HUES64 (cell line): ENCODE data around the gene RFTN1.

Source experiments
- H3K27ac ChIP-seq: 2 replicates; pipeline ENCODE4 v1.7.0; 2013; ENCODE audit warnings: low read depth, low read length, inconsistent platforms
- H3K27me3 ChIP-seq: 2 replicates; pipeline ENCODE4 v1.6.1; 2013; ENCODE audit warnings: mild to moderate bottlenecking, low read length; ENCODE audit not compliant: insufficient read depth
- H3K36me3 ChIP-seq: 2 replicates; pipeline ENCODE4 v1.6.1; 2013; ENCODE audit warnings: mild to moderate bottlenecking, low read length; ENCODE audit not compliant: insufficient read depth
- H3K4me1 ChIP-seq: 2 replicates; pipeline ENCODE4 v1.6.1; 2013; ENCODE audit warnings: mild to moderate bottlenecking, low read length, moderate library complexity; ENCODE audit not compliant: insufficient read depth
- H3K4me3 ChIP-seq: 2 replicates; pipeline ENCODE4 v1.5.1; 2013; ENCODE audit warnings: mild to moderate bottlenecking, low read length, moderate library complexity
- H3K9ac ChIP-seq: 2 replicates; pipeline ENCODE4 v1.6.1; 2013; ENCODE audit warnings: mild to moderate bottlenecking, low read depth, low read length
- H3K9me3 ChIP-seq: 2 replicates; pipeline ENCODE4 v1.6.1; 2013; ENCODE audit warnings: low read depth, low read length; ENCODE audit not compliant: insufficient read depth
- WGBS: fragments of 150-250, 120-280 bp; methylation state at CpG from one replicate; pipeline ENCODE4 v1.1.7; 2013; ENCODE audit warnings: missing lambda C conversion rate; 5-methylcytosine and 5-hydroxymethylcytosine counted together

RFTN1 gene

DNA sequence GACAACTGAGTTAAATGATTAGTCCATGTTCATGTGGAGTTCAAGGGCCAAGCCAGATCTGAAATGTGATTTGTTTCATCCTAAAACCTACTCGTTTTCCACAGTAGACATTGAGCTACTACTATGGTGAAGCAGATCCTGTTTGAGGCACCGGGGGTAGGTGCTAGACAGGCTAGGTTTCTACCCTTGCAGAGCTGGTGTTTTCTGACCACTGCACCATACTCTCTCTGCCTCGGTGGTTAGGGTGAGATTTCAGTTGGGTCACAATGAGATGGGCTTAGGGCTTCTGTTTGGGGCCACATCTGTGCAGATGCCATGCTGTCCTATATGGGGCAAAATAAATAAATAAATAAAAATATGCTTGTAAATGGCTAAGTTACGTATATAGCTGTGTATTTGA lies 149.2 kb downstream of the RFTN1 start:
- no peak overlapping the region for H3K27ac ChIP-seq
- WGBS: 89% methylated on average over 4 of the region's 4 CpGs
- H3K4me1 ChIP-seq: peaks cover 7% of the 10 kb centered on the region
- no peaks in the 10 kb centered on the region for H3K36me3 ChIP-seq
- no peak overlapping the region for H3K4me3 ChIP-seq
- H3K27me3 ChIP-seq: no peaks in the 10 kb centered on the region
- H3K9me3 ChIP-seq: no peaks in the 10 kb centered on the region
- H3K9ac ChIP-seq: no peak overlapping the region

DNA sequence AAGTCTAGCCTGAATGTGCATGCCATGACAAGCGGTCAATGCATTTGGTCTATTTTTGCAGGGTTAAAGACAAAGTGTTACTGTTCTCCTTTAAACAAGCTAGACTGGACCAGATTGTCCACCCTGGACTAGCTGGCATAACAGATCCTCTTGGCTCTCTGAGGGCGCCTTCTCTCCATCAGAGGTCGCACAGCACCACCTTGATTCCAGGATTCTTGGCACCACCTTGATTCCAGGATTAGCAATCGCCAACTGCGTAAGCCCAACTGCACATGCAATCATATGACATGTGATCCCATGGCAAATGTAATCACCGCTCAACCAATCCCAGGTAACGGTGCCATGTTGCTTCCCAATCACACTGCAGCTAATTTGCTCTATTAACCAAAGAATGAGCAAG lies 149.9 kb downstream of the RFTN1 start:
- Histone ChIP-seq H3K4me3 (no peak overlapping the region), H3K36me3 (no peaks in the 10 kb centered on the region), H3K27ac (no peak overlapping the region), H3K9ac (no peak overlapping the region), H3K9me3 (no peaks in the 10 kb centered on the region), H3K27me3 (no peaks in the 10 kb centered on the region), H3K4me1 (peaks cover 3% of the 10 kb centered on the region; the same call in 1 of the 2 replicates)
- WGBS: 94% methylated on average over 7 of the region's 7 CpGs

DNA sequence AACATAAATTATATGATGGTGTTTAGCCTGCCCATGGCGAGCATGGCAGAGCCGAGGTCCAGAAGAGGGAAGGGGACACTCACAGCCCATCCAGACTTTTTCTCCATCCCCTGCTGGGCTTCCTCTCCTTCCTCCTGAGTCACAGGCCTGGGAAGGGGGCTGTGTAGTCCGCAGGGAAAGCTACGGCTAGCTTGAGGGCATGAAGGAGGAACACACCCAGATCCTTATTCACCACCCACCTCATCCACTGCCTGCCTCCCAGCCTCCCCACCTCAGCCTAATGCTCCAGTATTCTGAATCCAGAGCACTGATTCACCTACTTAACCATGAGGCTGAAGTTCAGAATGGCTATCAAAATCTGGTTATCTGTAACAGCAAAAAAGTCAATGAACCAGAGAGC lies 150.7 kb downstream of the RFTN1 start:
- Histone ChIP-seq H3K9me3 (no peaks in the 10 kb centered on the region), H3K4me3 (no peak overlapping the region), H3K4me1 (peaks cover 3% of the 10 kb centered on the region; the same call in 1 of the 2 replicates), H3K27me3 (no peaks in the 10 kb centered on the region), H3K9ac (no peak overlapping the region), H3K36me3 (no peaks in the 10 kb centered on the region), H3K27ac (no peak overlapping the region)
- 86% methylated on average over 4 of the region's 4 CpGs for WGBS

DNA sequence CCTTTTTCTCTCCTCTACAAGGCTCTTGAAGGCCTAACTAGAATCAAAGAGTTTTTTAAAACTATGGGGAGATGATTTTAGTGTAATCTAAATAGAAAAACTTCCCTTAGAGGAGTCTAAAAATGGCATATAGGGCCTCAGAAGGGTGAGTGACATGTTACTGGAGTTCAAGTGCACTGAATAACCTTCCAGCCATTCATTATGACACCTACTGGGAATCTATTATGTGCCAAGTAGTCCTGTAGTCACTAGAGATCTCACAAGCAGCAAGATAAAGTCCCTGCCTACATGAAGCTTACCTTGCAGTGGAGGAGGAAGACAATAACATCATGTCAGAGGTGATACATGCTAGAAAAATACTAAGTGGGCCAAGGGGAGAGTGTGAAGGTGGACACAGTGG lies 152.4 kb downstream of the RFTN1 start:
- Histone ChIP-seq H3K9me3 (no peaks in the 10 kb centered on the region), H3K9ac (no peak overlapping the region), H3K4me1 (peaks cover 3% of the 10 kb centered on the region; the same call in 1 of the 2 replicates), H3K27ac (no peak overlapping the region), H3K27me3 (no peaks in the 10 kb centered on the region), H3K4me3 (no peak overlapping the region), H3K36me3 (no peaks in the 10 kb centered on the region)

DNA sequence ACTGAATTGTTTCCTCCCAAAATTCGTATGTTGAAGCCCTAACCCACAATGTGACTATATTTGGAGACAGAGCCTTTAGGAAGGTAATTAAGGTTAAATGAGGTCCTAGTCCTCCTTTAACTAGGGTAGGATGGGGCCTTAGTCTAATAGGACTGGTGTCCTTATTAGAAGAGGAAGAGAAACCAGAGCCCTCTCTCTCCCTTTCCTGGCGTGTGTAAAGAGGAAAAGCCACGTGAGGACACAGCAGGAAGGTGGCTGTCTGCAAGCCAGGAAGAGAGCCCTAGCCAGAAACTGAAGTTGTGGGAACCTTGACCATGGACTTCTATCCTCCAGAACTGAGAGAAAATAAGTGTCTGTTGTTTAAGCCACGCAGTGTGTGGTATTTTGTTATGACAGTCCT lies 154.2 kb downstream of the RFTN1 start:
- 79% methylated on average over 4 of the region's 4 CpGs for WGBS
- H3K4me1 ChIP-seq: peaks cover 3% of the 10 kb centered on the region; the same call in 1 of the 2 replicates
- no peak overlapping the region for H3K9ac ChIP-seq
- H3K27me3 ChIP-seq: no peaks in the 10 kb centered on the region
- no peaks in the 10 kb centered on the region for H3K36me3 ChIP-seq
- no peaks in the 10 kb centered on the region for H3K9me3 ChIP-seq
- no peak overlapping the region for H3K27ac ChIP-seq
- H3K4me3 ChIP-seq: no peak overlapping the region

DNA sequence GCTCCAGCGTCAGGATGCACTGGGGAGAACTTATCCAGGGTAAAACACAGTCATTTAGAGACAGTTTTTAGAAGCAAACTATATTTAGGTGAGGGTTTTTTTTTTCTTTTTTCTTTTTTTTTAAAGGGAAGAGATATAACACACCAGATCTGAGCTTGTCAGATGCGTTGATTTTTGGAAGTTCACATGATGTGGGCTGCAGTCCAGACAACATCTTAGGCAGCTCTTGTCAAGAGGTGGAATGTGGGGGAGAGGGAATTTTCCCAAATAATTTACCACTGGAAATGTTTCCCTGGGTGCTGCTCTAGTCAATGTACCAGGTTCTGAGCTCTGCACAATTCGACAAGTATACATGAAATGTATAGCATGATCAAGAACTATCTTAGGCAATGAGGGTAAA lies 155.2 kb downstream of the RFTN1 start:
- H3K9me3 ChIP-seq: no peaks in the 10 kb centered on the region
- H3K9ac ChIP-seq: no peak overlapping the region
- H3K36me3 ChIP-seq: no peaks in the 10 kb centered on the region
- H3K4me3 ChIP-seq: no peak overlapping the region
- no peak overlapping the region for H3K27ac ChIP-seq
- no peaks in the 10 kb centered on the region for H3K27me3 ChIP-seq
- WGBS: 90% methylated on average over 3 of the region's 3 CpGs
- peaks cover 3% of the 10 kb centered on the region; the same call in 1 of the 2 replicates for H3K4me1 ChIP-seq

DNA sequence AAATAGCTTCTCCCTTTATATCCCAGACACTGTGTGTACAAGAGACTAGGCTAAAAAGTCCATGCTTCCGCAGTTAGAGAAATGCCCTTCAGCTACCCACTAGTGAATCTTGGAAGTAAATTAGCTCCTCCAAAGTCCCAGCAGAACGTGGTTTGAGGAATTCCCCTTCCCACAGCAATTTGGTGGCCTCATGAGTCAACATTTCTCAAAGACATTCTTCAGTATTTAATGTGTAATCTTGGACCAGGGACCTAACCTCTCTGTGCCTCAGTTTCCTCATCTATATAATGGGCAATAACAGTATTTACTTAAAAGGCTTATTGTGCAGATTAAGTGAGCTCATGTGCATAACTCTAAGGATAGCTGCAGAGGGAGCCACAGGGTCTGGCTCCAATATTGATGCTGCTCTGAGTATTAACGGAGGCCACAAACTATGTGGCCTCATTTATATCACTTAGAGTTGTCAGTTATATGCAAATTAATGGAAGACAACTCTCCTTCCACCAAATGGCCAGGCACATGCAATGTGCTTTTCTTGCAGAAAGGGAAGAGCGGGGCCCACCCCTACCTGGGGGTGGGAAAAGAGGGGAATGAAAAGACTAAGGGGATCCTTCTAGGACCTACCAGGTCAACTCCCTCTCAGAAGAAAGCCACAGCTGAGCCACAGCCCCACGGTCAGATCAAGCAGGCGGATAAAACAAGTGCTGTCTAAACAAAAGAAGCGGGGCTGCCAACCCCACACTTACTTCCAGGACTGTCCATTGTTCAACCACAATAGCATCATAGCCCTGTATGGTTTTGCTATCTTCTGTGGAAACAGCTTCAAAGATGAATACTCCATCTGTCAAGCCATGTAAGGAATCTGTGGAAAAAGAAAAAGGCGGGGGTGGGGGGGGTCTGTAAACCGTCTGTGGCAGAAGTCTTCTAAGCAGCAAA lies 156.0 kb downstream of the RFTN1 start:
- H3K36me3 ChIP-seq: no peaks in the 10 kb centered on the region
- H3K4me1 ChIP-seq: peaks cover 7% of the 10 kb centered on the region
- no peak overlapping the region for H3K9ac ChIP-seq
- H3K4me3 ChIP-seq: no peak overlapping the region
- H3K27me3 ChIP-seq: no peaks in the 10 kb centered on the region
- no peaks in the 10 kb centered on the region for H3K9me3 ChIP-seq
- WGBS: 82% methylated on average over 7 of the region's 9 CpGs
- H3K27ac ChIP-seq: no peak overlapping the region

DNA sequence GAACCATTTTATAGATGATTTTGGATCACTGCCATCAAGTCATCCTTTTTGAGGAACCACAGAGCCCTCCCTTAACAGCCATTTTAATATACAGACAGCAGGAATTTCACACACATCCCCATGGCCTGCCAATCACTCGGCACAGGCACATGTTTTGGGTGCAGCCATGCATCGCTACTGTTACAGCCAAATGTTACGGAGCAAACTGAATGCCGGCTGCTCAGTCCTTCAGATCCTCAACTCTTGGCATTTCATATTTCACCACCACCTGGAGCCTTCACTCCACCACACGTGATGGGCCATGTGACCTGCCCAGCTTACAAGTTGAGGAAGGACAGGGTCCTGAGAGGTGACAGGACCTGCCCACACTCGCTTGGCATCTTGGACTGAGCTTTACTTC lies 157.7 kb downstream of the RFTN1 start:
- no peaks in the 10 kb centered on the region for H3K36me3 ChIP-seq
- WGBS: 96% methylated on average over 6 of the region's 6 CpGs
- H3K27me3 ChIP-seq: no peaks in the 10 kb centered on the region
- no peaks in the 10 kb centered on the region for H3K9me3 ChIP-seq
- H3K27ac ChIP-seq: no peak overlapping the region
- H3K4me1 ChIP-seq: peaks cover 14% of the 10 kb centered on the region
- H3K9ac ChIP-seq: no peak overlapping the region
- no peak overlapping the region for H3K4me3 ChIP-seq

DNA sequence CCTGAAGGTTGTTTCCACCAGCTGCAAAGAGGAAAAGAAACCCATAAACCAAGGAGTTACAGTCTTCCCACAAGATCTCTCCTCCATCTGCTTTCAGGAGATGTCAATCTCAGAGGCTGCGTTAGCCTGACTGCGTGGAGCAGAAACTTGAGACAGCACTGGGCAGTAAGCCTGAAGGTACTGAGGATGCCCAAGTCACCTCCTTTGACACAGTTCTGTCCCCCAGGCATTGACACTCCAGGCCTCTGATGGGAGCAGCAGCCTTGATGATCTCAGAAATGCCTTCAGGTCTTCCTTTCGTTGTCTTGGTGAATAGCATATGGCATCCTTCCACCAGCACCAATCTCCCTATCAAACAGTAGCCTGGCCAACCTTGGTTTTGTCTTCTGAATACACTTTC lies 159.2 kb downstream of the RFTN1 start:
- H3K4me1 ChIP-seq: peaks cover 11% of the 10 kb centered on the region
- H3K27me3 ChIP-seq: no peaks in the 10 kb centered on the region
- H3K9ac ChIP-seq: no peak overlapping the region
- H3K36me3 ChIP-seq: no peaks in the 10 kb centered on the region; the same call in 1 of the 2 replicates
- no peaks in the 10 kb centered on the region for H3K9me3 ChIP-seq
- WGBS: 89% methylated on average over 3 of the region's 3 CpGs
- H3K4me3 ChIP-seq: no peak overlapping the region
- no peak overlapping the region for H3K27ac ChIP-seq

DNA sequence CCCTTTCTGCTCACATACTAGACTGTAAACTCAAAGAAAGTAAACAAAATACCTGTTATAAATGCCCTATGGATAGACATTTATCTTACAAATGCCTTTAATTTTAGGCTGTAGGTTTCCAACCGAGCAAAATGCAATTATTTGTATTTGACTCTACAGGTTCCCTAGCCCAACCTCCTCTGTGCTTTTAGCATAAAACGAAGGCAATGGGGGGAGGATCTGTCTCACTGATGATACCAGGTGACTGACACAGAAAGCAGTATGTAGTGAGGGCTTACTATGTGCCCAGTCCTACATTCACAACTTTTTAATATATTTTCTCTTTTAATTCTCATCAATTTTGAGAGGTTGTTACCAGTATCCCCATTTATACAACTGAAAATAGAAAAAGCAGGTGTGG lies 161.1 kb downstream of the RFTN1 start:
- H3K27me3 ChIP-seq: no peaks in the 10 kb centered on the region
- H3K27ac ChIP-seq: no peak overlapping the region
- H3K4me3 ChIP-seq: no peak overlapping the region
- no peaks in the 10 kb centered on the region; the same call in 1 of the 2 replicates for H3K36me3 ChIP-seq
- no peaks in the 10 kb centered on the region for H3K9me3 ChIP-seq
- no peak overlapping the region for H3K9ac ChIP-seq
- WGBS: 47% methylated on average over 2 of the region's 2 CpGs
- H3K4me1 ChIP-seq: peaks cover 11% of the 10 kb centered on the region

DNA sequence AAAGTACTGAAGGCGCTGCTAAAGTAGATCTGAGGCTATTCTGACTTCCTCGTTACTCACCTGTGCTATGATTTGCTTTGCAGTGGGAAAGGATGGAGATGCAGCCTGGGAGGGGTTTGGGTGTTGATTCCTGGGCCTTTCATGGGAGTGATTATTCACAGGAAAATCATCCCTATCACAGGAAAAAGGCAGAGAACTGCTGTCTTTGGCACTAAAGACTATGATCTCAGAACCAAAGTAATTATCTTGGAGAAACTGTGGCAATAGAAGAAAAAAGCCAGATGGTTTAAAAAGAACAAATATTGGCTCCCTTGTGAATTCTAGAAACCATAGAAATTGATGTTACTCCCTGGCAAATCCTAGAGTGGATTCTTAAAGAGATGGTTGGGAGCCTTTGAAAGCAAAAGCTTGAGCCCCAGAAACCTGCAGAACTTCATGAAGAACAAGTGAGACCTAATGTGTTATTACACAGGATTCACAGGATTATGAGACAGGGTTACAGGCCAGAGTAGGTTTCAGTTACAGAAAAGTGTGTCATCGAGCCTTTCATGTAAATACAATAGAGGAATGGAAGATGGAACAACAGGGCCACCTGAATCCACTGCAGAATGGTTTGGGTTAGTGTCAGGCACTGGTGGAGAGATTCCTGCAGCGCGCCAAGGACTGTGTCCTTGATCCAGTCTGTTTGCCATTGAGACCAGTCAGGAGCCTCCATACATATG lies 162.7 kb downstream of the RFTN1 start:
- Histone ChIP-seq H3K36me3 (no peaks in the 10 kb centered on the region; the same call in 1 of the 2 replicates), H3K4me1 (peaks cover 11% of the 10 kb centered on the region), H3K27ac (no peak overlapping the region), H3K9ac (no peak overlapping the region), H3K9me3 (no peaks in the 10 kb centered on the region), H3K27me3 (no peaks in the 10 kb centered on the region), H3K4me3 (no peak overlapping the region)
- WGBS: 94% methylated on average over 5 of the region's 5 CpGs
